Astrocyte (in vitro differentiated cells and primary cell): ENCODE measurements around the gene LRP1B. TPM values are rescaled to one million over a fixed set of nuclear protein-coding genes. Genes with fewer than 3 reads are reported as not detected.

Source experiments
- DNase-seq: peaks from one replicate; pipeline ENCODE4 v3.0.0-alpha.2; 2010; ENCODE audit warnings: low read depth
- FAIRE-seq: peaks from 2 replicates; lab custom pipeline; 2011; peaks lifted over from hg19 to GRCh38; lab: Jason Lieb, UNC
- H2AFZ ChIP-seq: 2 replicates; pipeline ENCODE4 v1.6.0; 2012; ENCODE audit warnings: low read depth, low read length, inconsistent platforms
- H3K27ac ChIP-seq: 2 replicates; pipeline ENCODE4 v1.5.1; 2011; ENCODE audit warnings: low read depth, low read length, inconsistent platforms
- H3K27me3 ChIP-seq: 2 replicates; pipeline ENCODE4 v1.6.0; 2011; ENCODE audit warnings: low read length, inconsistent platforms; ENCODE audit not compliant: insufficient read depth
- H3K36me3 ChIP-seq: 2 replicates; pipeline ENCODE4 v1.5.1; 2011; ENCODE audit warnings: low read length, inconsistent platforms; ENCODE audit not compliant: insufficient read depth
- H3K4me1 ChIP-seq: 2 replicates; pipeline ENCODE4 v1.5.1; 2011; ENCODE audit warnings: low read length, inconsistent platforms; ENCODE audit not compliant: insufficient read depth
- H3K4me2 ChIP-seq: 2 replicates; pipeline ENCODE4 v1.6.0; 2012; ENCODE audit warnings: low read length, inconsistent platforms
- H3K4me3 ChIP-seq: 2 replicates; pipeline ENCODE4 v1.5.1; 2011; ENCODE audit warnings: low read depth, mild to moderate bottlenecking, low read length, inconsistent platforms; ENCODE audit not compliant: insufficient read depth
- H3K79me2 ChIP-seq: 2 replicates; pipeline ENCODE4 v1.6.0; 2012; ENCODE audit warnings: mild to moderate bottlenecking, low read length, inconsistent platforms; ENCODE audit not compliant: insufficient read depth
- H3K9ac ChIP-seq: 2 replicates; pipeline ENCODE4 v1.6.0; 2012; ENCODE audit warnings: mild to moderate bottlenecking, low read length, inconsistent platforms
- H3K9me3 ChIP-seq: 2 replicates; pipeline ENCODE4 v1.5.1; 2012; ENCODE audit warnings: low read depth, mild to moderate bottlenecking, low read length, inconsistent platforms; ENCODE audit not compliant: insufficient read depth
- H4K20me1 ChIP-seq: 2 replicates; pipeline ENCODE4 v1.6.0; 2012; ENCODE audit warnings: low read length, inconsistent platforms; ENCODE audit not compliant: insufficient read depth
- H3K27ac Mint-ChIP-seq: one replicate; pipeline ENCODE4 v1.8.0; 2021; ENCODE audit warnings: mild to moderate bottlenecking, mixed read lengths; ENCODE audit not compliant: unreplicated experiment
- H3K27me3 Mint-ChIP-seq: one replicate; pipeline ENCODE4 v1.8.0; 2021; ENCODE audit warnings: low read depth, mixed read lengths; ENCODE audit not compliant: unreplicated experiment
- H3K36me3 Mint-ChIP-seq: one replicate; pipeline ENCODE4 v1.8.0; 2021; ENCODE audit warnings: low read depth, mixed read lengths; ENCODE audit not compliant: unreplicated experiment
- H3K4me1 Mint-ChIP-seq: one replicate; pipeline ENCODE4 v1.8.0; 2021; ENCODE audit warnings: low read depth, mixed read lengths; ENCODE audit not compliant: unreplicated experiment
- H3K4me3 Mint-ChIP-seq: one replicate; pipeline ENCODE4 v1.8.0; 2021; ENCODE audit warnings: mild to moderate bottlenecking, moderate library complexity, mixed read lengths; ENCODE audit not compliant: unreplicated experiment
- H3K9me3 Mint-ChIP-seq: one replicate; pipeline ENCODE4 v1.8.0; 2021; ENCODE audit warnings: mild to moderate bottlenecking, mixed read lengths; ENCODE audit not compliant: unreplicated experiment
- CTCF ChIP-seq: IDR thresholded peaks from 2 replicates; pipeline ENCODE4 v1.5.1; 2011; ENCODE audit warnings: low read depth, mild to moderate bottlenecking, inconsistent platforms, low read length, moderate library complexity; ENCODE audit not compliant: insufficient read depth
- EZH2 ChIP-seq: IDR thresholded peaks from 2 replicates; pipeline ENCODE4 v1.6.1; 2012; ENCODE audit warnings: mild to moderate bottlenecking, low read length, inconsistent platforms; ENCODE audit not compliant: insufficient read depth
- total RNA-seq: library from RNA; stranded (reverse); gene quantifications from 2 replicates; pipeline ENCODE4 v1.2.1, GENCODE V29; 2021

Gene LRP1B
- total RNA-seq, 1 donor from 2014 or later = 1.5 TPM

DNA sequence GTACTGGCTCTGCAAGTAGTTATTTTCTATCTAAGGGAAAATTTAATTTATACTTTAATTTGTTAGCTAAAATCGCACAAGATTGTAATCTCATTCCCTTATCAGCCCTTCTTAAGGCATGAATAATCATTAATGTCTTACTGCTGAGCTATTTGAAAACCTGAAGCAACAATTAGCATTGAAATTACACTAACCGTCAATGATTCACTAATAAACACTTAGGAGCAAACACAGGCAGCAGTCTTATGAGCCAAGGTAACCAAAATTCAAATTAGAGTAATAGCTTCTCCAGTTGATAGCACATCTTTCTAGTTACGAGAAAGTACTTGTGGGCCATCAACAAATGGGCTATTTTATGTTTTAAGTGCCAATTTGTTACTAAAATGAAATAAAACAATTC is 1289.7 kb downstream of the LRP1B start:
- H3K27me3 Mint-ChIP-seq = no peaks in the 10 kb centered on the region

GRCh38 chr2:140836826-140837225 is 1294.0 kb downstream of the LRP1B start:
- no peaks in the 10 kb centered on the region for H3K9me3 ChIP-seq
- H3K36me3 ChIP-seq = no peaks in the 10 kb centered on the region
- Mint-ChIP-seq H3K27ac (no peak overlapping the region), H3K36me3 (no peaks in the 10 kb centered on the region), H3K9me3 (no peaks in the 10 kb centered on the region), H3K4me3 (no peak overlapping the region), H3K4me1 (no peaks in the 10 kb centered on the region), H3K27me3 (no peaks in the 10 kb centered on the region)
- no peaks in the 10 kb centered on the region for H3K4me1 ChIP-seq
- H3K9ac ChIP-seq = no peak overlapping the region
- no peaks in the 10 kb centered on the region for H4K20me1 ChIP-seq
- no peak overlapping the region for H3K27ac ChIP-seq
- no peak overlapping the region for H3K4me3 ChIP-seq
- DNase-seq (no peak), FAIRE-seq (no peak)
- no peak overlapping the region for H2AFZ ChIP-seq
- TF ChIP-seq CTCF (no peak), EZH2 (no peak)
- H3K4me2 ChIP-seq = no peak overlapping the region
- H3K79me2 ChIP-seq = no peaks in the 10 kb centered on the region
- H3K27me3 ChIP-seq = no peaks in the 10 kb centered on the region

More for the DNA sequence above, 1289.7 kb downstream of the LRP1B start:
- TF ChIP-seq CTCF (no peak), EZH2 (no peak)
- Histone ChIP-seq H3K4me1 (no peaks in the 10 kb centered on the region), H3K9ac (no peak overlapping the region), H3K79me2 (no peaks in the 10 kb centered on the region), H3K4me2 (no peak overlapping the region), H2AFZ (no peak overlapping the region), H3K9me3 (no peaks in the 10 kb centered on the region), H3K36me3 (no peaks in the 10 kb centered on the region), H3K27me3 (no peaks in the 10 kb centered on the region), H4K20me1 (no peaks in the 10 kb centered on the region), H3K4me3 (no peak overlapping the region), H3K27ac (no peak overlapping the region)
- DNase-seq (no peak), FAIRE-seq (no peak)
- Mint-ChIP-seq H3K9me3 (no peaks in the 10 kb centered on the region), H3K36me3 (no peaks in the 10 kb centered on the region), H3K4me1 (no peaks in the 10 kb centered on the region), H3K27ac (no peak overlapping the region), H3K4me3 (no peak overlapping the region)

DNA sequence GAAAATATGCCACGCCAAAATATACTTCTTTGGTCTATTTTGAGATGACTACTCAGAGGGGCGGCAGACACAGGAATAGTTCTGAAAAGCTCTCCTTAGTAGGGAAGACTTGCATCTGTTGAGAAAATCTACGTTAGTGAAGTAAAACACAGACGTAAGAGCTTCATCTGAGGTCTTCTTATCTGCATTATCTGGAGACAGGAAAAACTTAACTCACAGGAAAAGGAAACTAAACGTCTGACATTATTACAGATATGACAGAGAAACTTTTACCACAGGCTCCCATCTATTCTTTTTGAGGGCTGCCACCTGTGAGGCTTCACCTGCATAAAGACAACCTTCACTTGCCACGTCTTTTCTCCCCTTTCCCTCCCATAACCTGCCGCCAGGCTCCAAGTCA is 1295.7 kb downstream of the LRP1B start:
- no peaks in the 10 kb centered on the region for H3K27me3 ChIP-seq
- Mint-ChIP-seq H3K4me3 (no peak overlapping the region), H3K27me3 (no peaks in the 10 kb centered on the region), H3K36me3 (no peaks in the 10 kb centered on the region), H3K9me3 (no peaks in the 10 kb centered on the region), H3K4me1 (no peaks in the 10 kb centered on the region), H3K27ac (no peak overlapping the region)
- no peak overlapping the region for H3K9ac ChIP-seq
- no peaks in the 10 kb centered on the region for H3K79me2 ChIP-seq
- H3K4me3 ChIP-seq = no peak overlapping the region
- no peak overlapping the region for H2AFZ ChIP-seq
- H3K36me3 ChIP-seq = no peaks in the 10 kb centered on the region
- TF ChIP-seq EZH2 (no peak), CTCF (no peak)
- H4K20me1 ChIP-seq = no peaks in the 10 kb centered on the region
- H3K4me2 ChIP-seq = no peak overlapping the region
- DNase-seq = no peak
- no peak overlapping the region for H3K27ac ChIP-seq
- H3K4me1 ChIP-seq = no peaks in the 10 kb centered on the region
- FAIRE-seq = no peak
- H3K9me3 ChIP-seq = no peaks in the 10 kb centered on the region
